ENCODE measurements around the gene SMAP2. TPM values are rescaled to one million over a fixed set of nuclear protein-coding genes. Genes with fewer than 3 reads are reported as not detected.
"Not testable (repeated sequence)": the region's sequence is repeated elsewhere in the genome, so short reads cannot be mapped to it uniquely, and the experiment has no call there.

Gene SMAP2
- total RNA-seq, 6 experiments from 2014 or later: 23.7 to 41.5 (median 36.2) TPM

DNA sequence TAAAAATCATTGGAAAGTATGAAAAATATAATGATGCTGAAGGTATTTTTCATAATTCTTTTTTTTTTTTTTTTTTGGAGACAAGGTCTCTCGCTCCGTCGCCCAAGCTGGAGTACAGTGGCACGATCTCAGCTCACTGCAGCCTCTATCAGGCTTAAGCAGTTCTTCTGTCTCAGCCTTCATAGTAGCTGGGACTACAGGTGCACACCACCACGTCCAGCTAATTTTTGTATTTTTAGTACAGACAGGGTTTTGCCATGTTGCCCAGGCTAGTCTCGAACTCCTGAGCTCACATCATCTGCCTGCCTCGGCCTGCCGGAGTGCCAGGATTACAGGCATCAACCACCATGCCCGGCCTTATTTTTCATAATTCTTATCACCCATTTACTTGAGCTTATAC is 13.3 kb downstream of the SMAP2 start:
- ATAC-seq (no peak), DNase-seq (no peak)
- H3K36me3 ChIP-seq: no peaks in the 10 kb centered on the region
- TF ChIP-seq POLR2A (IDR thresholded peaks at IDR 0.05): no peak
- H3K9me3 ChIP-seq: no peaks in the 10 kb centered on the region
- H3K4me1 ChIP-seq: peaks cover 0 to 91% (median 46%) of the 10 kb centered on the region in 4 donors
- H3K4me3 ChIP-seq: no peak overlapping the region
- no peaks in the 10 kb centered on the region for H3K27me3 ChIP-seq
- 69% methylated on average over 7 of the region's 9 CpGs for WGBS (ENCODE audit: insufficient coverage, low coverage, low lambda C conversion rate, missing lambda C conversion rate)
- intact Hi-C loops (cut with DNase I): no loop called here
- peak overlapping the region; percentile 82 to 87 (median 86) for H3K27ac ChIP-seq

DNA sequence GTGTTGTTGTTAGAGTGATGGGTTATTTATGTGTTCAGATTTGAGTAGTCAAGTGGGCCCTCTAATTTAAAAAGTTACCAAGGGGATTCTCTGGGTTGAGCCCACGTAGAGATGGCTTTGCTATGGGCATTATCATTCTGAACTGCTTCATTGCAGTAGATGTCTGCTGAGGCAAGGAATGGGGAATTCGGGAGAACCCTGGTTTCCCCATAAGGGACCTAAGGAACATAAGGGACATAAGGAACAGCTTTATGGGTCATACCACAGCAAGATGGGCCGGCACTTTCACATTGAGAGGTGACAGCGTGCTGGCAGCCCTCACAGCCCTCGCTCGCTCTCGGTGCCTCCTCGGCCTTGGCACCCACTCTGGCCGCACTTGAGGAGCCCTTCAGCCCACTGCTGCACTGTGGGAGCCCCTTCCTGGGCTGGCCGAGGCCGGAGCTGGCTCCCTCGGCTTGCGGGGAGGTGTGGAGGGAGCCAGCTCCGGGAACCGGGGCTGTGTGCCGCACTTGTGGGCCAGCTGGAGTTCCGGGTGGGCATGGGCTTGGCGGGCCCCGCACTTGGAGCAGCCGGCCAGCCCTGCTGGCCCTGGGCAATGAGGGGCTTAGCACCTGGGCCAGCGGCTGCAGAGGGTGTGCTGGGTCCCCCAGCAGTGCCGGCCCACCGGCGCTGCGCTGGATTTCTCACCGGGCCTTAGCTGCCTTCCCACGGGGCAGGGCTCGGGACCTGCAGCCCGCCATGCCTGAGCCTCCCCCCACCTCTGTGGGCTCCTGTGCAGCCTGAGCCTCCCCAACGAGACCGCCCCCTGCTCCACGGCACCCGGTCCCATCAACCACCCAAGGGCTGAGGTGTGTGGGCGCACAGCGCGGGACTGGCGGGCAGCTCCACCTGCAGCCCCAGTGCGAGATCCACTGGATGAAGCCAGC is 14.1 kb downstream of the SMAP2 start:
- Histone ChIP-seq H3K27ac (peak overlapping the region; percentile 82 to 87 (median 86)), H3K4me1 (peaks cover 0 to 91% (median 47%) of the 10 kb centered on the region in 4 donors)
- DNase-seq; H3K27me3 ChIP-seq; H3K9me3 ChIP-seq; H3K4me3 ChIP-seq; intact Hi-C loops (cut with DNase I); H3K36me3 ChIP-seq; ATAC-seq: not testable (repeated sequence)
- 94% methylated on average over 4 of the region's 38 CpGs for WGBS (ENCODE audit: insufficient coverage, low coverage, low lambda C conversion rate, missing lambda C conversion rate)

DNA sequence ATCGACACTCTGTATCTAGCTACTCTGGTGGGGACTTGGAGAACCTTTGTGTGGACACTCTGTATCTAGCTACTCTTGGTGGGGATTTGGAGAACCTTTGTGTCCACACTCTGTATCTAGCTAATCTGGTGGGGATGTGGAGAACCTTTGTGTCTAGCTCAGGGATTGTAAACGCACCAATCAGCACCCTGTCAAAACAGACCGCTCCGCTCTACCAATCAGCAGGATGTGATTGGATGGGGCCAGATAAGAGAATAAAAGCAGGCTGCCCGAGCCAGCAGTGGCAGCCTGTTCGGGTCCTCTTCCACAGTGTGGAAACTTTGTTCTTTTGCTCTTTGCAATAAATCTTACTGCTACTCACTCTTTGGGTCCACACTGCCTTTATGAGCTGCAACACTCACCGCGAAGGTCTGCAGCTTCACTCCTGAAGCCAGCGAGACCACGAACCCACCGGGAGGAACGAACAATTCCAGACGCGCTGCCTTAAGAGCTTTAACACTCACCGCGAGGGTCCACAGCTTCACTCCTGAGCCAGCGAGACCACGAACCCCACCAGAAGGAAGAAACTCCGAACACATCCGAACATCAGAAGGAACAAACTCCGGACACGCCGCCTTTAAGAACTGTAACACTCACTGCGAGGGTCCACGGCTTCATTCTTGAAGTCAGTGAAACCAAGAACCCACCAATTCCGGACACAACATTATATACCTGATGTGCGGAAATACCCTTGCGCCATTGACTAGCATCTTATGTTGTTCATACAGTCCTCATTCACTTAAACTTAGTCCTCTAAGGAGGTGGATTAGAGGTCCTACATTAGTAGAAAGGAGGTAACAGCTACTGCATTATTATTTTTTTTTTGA is 15.2 kb downstream of the SMAP2 start:
- H3K4me1 ChIP-seq: peaks cover 0 to 91% (median 42%) of the 10 kb centered on the region in 4 donors
- intact Hi-C loops (cut with DNase I); DNase-seq; ATAC-seq; H3K27me3 ChIP-seq; H3K9me3 ChIP-seq; H3K36me3 ChIP-seq: not testable (repeated sequence)
- 90% methylated on average over 22 of the region's 28 CpGs for WGBS (ENCODE audit: insufficient coverage, low coverage, low lambda C conversion rate, missing lambda C conversion rate)
- peak overlapping the region; percentile 80 to 94 (median 81) for H3K27ac ChIP-seq
- H3K4me3 ChIP-seq: peak overlapping the region in 2 of 3 donors; percentile 3 to 10

DNA sequence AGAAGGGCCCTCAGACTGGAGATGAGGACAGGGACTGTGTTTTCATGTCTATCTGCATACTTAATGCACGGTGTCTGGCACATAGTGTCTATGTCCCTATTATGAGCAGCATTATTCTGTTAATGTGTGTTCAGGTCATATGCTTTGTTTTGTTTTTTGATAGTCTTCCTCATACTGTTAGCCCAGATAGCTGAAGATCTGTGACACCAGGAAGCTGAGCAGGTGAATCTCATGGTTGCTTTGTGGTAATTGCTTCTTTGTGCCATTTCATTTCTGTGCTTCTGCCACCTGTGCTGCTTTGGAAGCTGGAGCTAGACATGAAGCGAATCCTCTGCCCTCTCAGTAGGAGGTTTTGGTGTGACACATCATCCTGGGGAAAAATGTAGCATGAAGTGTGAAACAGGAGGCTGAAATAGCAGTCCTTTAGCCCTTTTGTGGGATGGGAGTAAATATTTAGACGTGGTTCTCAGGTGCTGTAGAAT is 15.8 kb downstream of the SMAP2 start:
- DNase-seq: no peak
- H3K9me3 ChIP-seq: no peaks in the 10 kb centered on the region
- 35% methylated on average over 3 of the region's 3 CpGs for WGBS (ENCODE audit: insufficient coverage, low coverage, low lambda C conversion rate, missing lambda C conversion rate)
- H3K27me3 ChIP-seq: no peaks in the 10 kb centered on the region
- intact Hi-C loops (cut with DNase I): no loop called here
- peak overlapping the region in 2 of 3 donors; percentile 3 to 10 for H3K4me3 ChIP-seq
- H3K4me1 ChIP-seq: peaks cover 0 to 85% (median 37%) of the 10 kb centered on the region in 4 donors
- ATAC-seq: peak in 1 of 4 donors; percentile 1
- TF ChIP-seq, protein P1, sequence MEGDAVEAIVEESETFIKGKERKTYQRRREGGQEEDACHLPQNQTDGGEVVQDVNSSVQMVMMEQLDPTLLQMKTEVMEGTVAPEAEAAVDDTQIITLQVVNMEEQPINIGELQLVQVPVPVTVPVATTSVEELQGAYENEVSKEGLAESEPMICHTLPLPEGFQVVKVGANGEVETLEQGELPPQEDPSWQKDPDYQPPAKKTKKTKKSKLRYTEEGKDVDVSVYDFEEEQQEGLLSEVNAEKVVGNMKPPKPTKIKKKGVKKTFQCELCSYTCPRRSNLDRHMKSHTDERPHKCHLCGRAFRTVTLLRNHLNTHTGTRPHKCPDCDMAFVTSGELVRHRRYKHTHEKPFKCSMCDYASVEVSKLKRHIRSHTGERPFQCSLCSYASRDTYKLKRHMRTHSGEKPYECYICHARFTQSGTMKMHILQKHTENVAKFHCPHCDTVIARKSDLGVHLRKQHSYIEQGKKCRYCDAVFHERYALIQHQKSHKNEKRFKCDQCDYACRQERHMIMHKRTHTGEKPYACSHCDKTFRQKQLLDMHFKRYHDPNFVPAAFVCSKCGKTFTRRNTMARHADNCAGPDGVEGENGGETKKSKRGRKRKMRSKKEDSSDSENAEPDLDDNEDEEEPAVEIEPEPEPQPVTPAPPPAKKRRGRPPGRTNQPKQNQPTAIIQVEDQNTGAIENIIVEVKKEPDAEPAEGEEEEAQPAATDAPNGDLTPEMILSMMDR (IDR thresholded peaks at IDR 0.05): no peak
- TF ChIP-seq POLR2A (IDR thresholded peaks at IDR 0.05): no peak
- no peaks in the 10 kb centered on the region for H3K36me3 ChIP-seq
- H3K27ac ChIP-seq: peak overlapping the region; percentile 80 to 94 (median 81)

DNA sequence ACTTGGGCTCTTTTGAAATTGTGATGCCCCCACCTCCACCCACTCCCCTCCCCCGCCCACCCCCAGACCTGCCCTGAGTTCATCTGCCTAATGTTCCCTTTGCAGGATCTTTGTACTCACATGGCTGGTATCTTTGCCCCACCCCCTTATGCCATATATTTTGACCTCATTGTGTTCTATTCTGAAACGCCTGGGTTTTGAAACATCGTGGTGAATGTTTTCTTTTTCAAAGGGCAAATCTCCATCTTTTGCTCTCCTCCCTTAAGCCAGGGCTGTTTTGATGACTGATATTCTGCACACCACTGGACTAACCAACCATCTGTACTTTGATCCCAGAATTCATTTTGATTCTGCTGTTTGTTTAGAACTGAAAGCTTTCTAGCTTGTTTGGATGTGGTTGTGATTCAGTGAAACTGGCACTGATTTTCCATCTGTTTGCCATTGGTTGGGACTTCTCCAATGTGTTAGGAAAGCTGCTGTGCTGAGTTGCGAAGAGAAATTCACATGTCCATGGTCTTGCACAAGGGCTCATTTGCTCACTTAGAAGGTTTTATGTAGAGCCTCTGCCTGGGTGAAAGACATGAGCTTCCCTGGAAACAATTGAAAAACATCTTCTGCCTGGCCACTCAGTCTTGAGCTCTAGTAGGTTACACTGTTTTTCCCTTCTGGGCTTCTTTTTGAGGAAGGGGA is 16.5 kb downstream of the SMAP2 start:
- TF ChIP-seq POLR2A (IDR thresholded peaks at IDR 0.05): peak; percentile 78
- TF ChIP-seq, protein P1 (IDR thresholded peaks at IDR 0.05): no peak
- no peaks in the 10 kb centered on the region for H3K9me3 ChIP-seq
- H3K4me1 ChIP-seq: peaks cover 0 to 80% (median 34%) of the 10 kb centered on the region in 4 donors
- intact Hi-C loops (cut with DNase I): no loop called here
- ATAC-seq (peak; percentile 68 to 84 (median 76)), DNase-seq (peak in 1 of 3 donors; percentile 83)
- no peaks in the 10 kb centered on the region for H3K36me3 ChIP-seq
- no peaks in the 10 kb centered on the region for H3K27me3 ChIP-seq
- peak overlapping the region; percentile 80 to 94 (median 81) for H3K27ac ChIP-seq
- 15% methylated on average over 4 of the region's 4 CpGs for WGBS (ENCODE audit: insufficient coverage, low coverage, low lambda C conversion rate, missing lambda C conversion rate)
- H3K4me3 ChIP-seq: peak overlapping the region in 1 of 3 donors; percentile 10

Measured in right lobe of liver (tissue), 6 donors.